OCI-LY3 (cell line): ENCODE measurements around the gene ARHGAP15.
A peak's percentile ranks its signal among the peaks of the same experiment; 100 is the strongest.

Experiments
- H2AFZ ChIP-seq: fragments of 200-600, 300-600 bp; shearing (Covaris generic); 2 replicates; pipeline ENCODE4 v1.6.0; 2014; ENCODE audit warnings: antibody characterized with exemption, low read depth, low read length
- H3K27ac ChIP-seq: fragments of 200-600, 300-600 bp; sonication (generic); 2 replicates; pipeline ENCODE4 v1.5.1; 2014; ENCODE audit warnings: mild to moderate bottlenecking, low read length, moderate library complexity, mixed read lengths
- H3K27me3 ChIP-seq: fragments of 200-600, 300-600 bp; sonication (generic); 2 replicates; pipeline ENCODE4 v1.6.1; 2014; ENCODE audit warnings: low read depth, low read length, mixed read lengths
- H3K36me3 ChIP-seq: fragments of 200-600, 300-600 bp; sonication (generic); replicated peaks from 2 replicates; pipeline ENCODE3; 2014; ENCODE audit warnings: low read depth, low read length, mixed read lengths
- H3K4me1 ChIP-seq: fragments of 300-600, 200-600 bp; sonication (generic); 2 replicates; pipeline ENCODE4 v1.6.1; 2014; ENCODE audit warnings: low read length, mixed read lengths
- H3K4me2 ChIP-seq: fragments of 200-600, 300-600 bp; sonication (generic); 2 replicates; pipeline ENCODE4 v1.6.1; 2014; ENCODE audit warnings: low read length, mixed read lengths
- H3K4me3 ChIP-seq: fragments of 300-600, 200-600 bp; sonication (generic); 2 replicates; pipeline ENCODE4 v1.5.1; 2014; ENCODE audit warnings: antibody characterized with exemption, mild to moderate bottlenecking, low read length, moderate library complexity
- H3K79me2 ChIP-seq: fragments of 300-600, 200-600 bp; shearing (Covaris generic); 2 replicates; pipeline ENCODE4 v1.6.1; 2014; ENCODE audit warnings: mild to moderate bottlenecking, low read length, mixed read lengths
- H3K9ac ChIP-seq: fragments of 300-600, 200-600 bp; shearing (Covaris generic); 2 replicates; pipeline ENCODE4 v1.6.0; 2014; ENCODE audit warnings: mild to moderate bottlenecking, low read length, moderate library complexity
- H3K9me3 ChIP-seq: fragments of 200-600, 300-600 bp; shearing (Covaris generic); 2 replicates; pipeline ENCODE4 v1.6.1; 2014; ENCODE audit warnings: low read length, mixed read lengths; ENCODE audit not compliant: insufficient read depth
- H4K20me1 ChIP-seq: fragments of 200-600, 300-600 bp; sonication (generic); 2 replicates; pipeline ENCODE4 v1.6.1; 2016; ENCODE audit warnings: low read length, mixed read lengths; ENCODE audit not compliant: insufficient read depth
- CTCF ChIP-seq: fragments of 200-600, 300-600 bp; sonication (generic); IDR thresholded peaks from 2 replicates; pipeline ENCODE4 v1.5.1; 2014; ENCODE audit warnings: antibody characterized with exemption, low read length, low read depth
- EZH2phosphoT487 ChIP-seq: fragments of 200-600 bp; shearing (Covaris generic); IDR thresholded peaks from 2 replicates; pipeline ENCODE4 v1.6.1; 2018; ENCODE audit warnings: antibody characterized with exemption, mixed run types, low read depth

Gene ARHGAP15

GRCh38 chr2:143698888-143699570 is 569.8 kb downstream of the ARHGAP15 start:
- H3K27ac ChIP-seq, result peak overlapping the region; percentile 72
- H3K9me3 ChIP-seq, result no peaks in the 10 kb centered on the region
- TF ChIP-seq CTCF, result no peak
- no peak for TF ChIP-seq EZH2phosphoT487
- no peaks in the 10 kb centered on the region for H3K79me2 ChIP-seq
- no peaks in the 10 kb centered on the region for H4K20me1 ChIP-seq
- H3K4me3 ChIP-seq, result peak overlapping the region; percentile 3
- peak overlapping the region; percentile 64 for H3K4me2 ChIP-seq
- no peaks in the 10 kb centered on the region for H3K27me3 ChIP-seq
- 0 out of 2 replicates have a peak overlapping the region, but pooled peaks have one; percentile 4 for H3K9ac ChIP-seq
- peaks cover 14% of the 10 kb centered on the region for H3K36me3 ChIP-seq
- H3K4me1 ChIP-seq, result peaks cover 70% of the 10 kb centered on the region
- no peak overlapping the region for H2AFZ ChIP-seq

- Histone ChIP-seq H4K20me1 (no peaks in the 10 kb centered on the region), H3K27ac (no peak overlapping the region), H2AFZ (no peak overlapping the region), H3K27me3 (no peaks in the 10 kb centered on the region), H3K36me3 (peaks cover 20% of the 10 kb centered on the region), H3K9ac (no peak overlapping the region), H3K4me1 (peaks cover 86% of the 10 kb centered on the region), H3K4me2 (no peak overlapping the region), H3K79me2 (no peaks in the 10 kb centered on the region), H3K4me3 (no peak overlapping the region), H3K9me3 (no peaks in the 10 kb centered on the region)
- TF ChIP-seq CTCF (no peak), EZH2phosphoT487 (no peak)
These were observed 571.6 kb downstream of the ARHGAP15 start for GRCh38 chr2:143700865-143701264.

- Histone ChIP-seq H3K79me2 (no peaks in the 10 kb centered on the region), H3K4me3 (no peak overlapping the region)
- no peak for TF ChIP-seq CTCF
- TF ChIP-seq EZH2phosphoT487, result no peak
These were observed 572.6 kb downstream of the ARHGAP15 start for GRCh38 chr2:143701785-143702184.

GRCh38 chr2:143702931-143703330 is 573.7 kb downstream of the ARHGAP15 start:
- H3K4me2 ChIP-seq, result no peak overlapping the region
- peaks cover 66% of the 10 kb centered on the region for H3K4me1 ChIP-seq
- H4K20me1 ChIP-seq, result no peaks in the 10 kb centered on the region
- H3K36me3 ChIP-seq, result peaks cover 29% of the 10 kb centered on the region
- H3K4me3 ChIP-seq, result no peak overlapping the region
- TF ChIP-seq CTCF, result no peak
- H3K9ac ChIP-seq, result no peak overlapping the region
- H3K9me3 ChIP-seq, result no peaks in the 10 kb centered on the region
- no peaks in the 10 kb centered on the region for H3K79me2 ChIP-seq
- no peaks in the 10 kb centered on the region for H3K27me3 ChIP-seq
- no peak overlapping the region for H3K27ac ChIP-seq
- no peak overlapping the region for H2AFZ ChIP-seq

More at GRCh38 chr2:143701785-143702184, 572.6 kb downstream of the ARHGAP15 start:
- Histone ChIP-seq H3K27ac (no peak overlapping the region), H3K4me1 (peaks cover 78% of the 10 kb centered on the region), H3K36me3 (peaks cover 29% of the 10 kb centered on the region), H3K9ac (no peak overlapping the region), H2AFZ (no peak overlapping the region), H3K27me3 (no peaks in the 10 kb centered on the region), H3K4me2 (no peak overlapping the region), H3K9me3 (no peaks in the 10 kb centered on the region), H4K20me1 (no peaks in the 10 kb centered on the region)
